A673 (cell line): ENCODE data around the gene PPP2R5D. TPM values are rescaled to one million over a fixed set of nuclear protein-coding genes. Genes with fewer than 3 reads are reported as not detected.

Experiments used
- BruUV-seq: library from RNA; stranded (reverse); fragments of 400-500 nt; replicated peaks from 2 replicates; lab custom pipeline; 2021; lab: Mats Ljungman, UMichigan
- CTCF ChIA-PET: fragments of 300-600 bp; sonication (Branson Sonifier 250); formaldehyde crosslinking; loops from one replicate; lab custom pipeline; 2022; ENCODE audit warnings: antibody characterized with exemption; lab: Charles Lee
- POLR2A ChIA-PET: fragments of 300-600 bp; sonication (Branson Sonifier 250); formaldehyde crosslinking; loops from one replicate; lab custom pipeline; 2022; ENCODE audit warnings: antibody characterized with exemption; ENCODE audit not compliant: low non-redundant PET; lab: Charles Lee
- DNase-seq: peaks from one replicate; pipeline ENCODE4 v3.0.0-alpha.2; 2015; ENCODE audit warnings: low spot score
- H3K27ac ChIP-seq: fragments of 200-600 bp; sonication (generic); 2 replicates; pipeline ENCODE4 v1.5.1; 2016; ENCODE audit warnings: mixed run types, low read depth, mild to moderate bottlenecking, mixed read lengths, antibody characterized with exemption, low read length; ENCODE audit not compliant: poor library complexity, severe bottlenecking
- H3K27me3 ChIP-seq: fragments of 200-600 bp; sonication (generic); replicated peaks from 2 replicates; pipeline ENCODE4 v1.6.1; 2017; ENCODE audit warnings: mixed run types, low read depth, mild to moderate bottlenecking, mixed read lengths, antibody characterized with exemption, low read length; ENCODE audit not compliant: insufficient read depth, poor library complexity
- H3K36me3 ChIP-seq: fragments of 200-600 bp; sonication (generic); 2 replicates; pipeline ENCODE4 v1.6.1; 2016; ENCODE audit warnings: mixed run types, mild to moderate bottlenecking, mixed read lengths, antibody characterized with exemption, low read length; ENCODE audit not compliant: insufficient read depth, poor library complexity, severe bottlenecking
- H3K4me1 ChIP-seq: fragments of 200-600 bp; sonication (generic); 2 replicates; pipeline ENCODE4 v1.6.1; 2017; ENCODE audit warnings: mixed run types, mild to moderate bottlenecking, mixed read lengths, antibody characterized with exemption, low read length; ENCODE audit not compliant: insufficient read depth, poor library complexity, severe bottlenecking
- H3K4me3 ChIP-seq: fragments of 200-600 bp; sonication (generic); 2 replicates; pipeline ENCODE4 v1.5.1; 2016; ENCODE audit warnings: low read depth, mixed run types, mild to moderate bottlenecking, mixed read lengths, low read length; ENCODE audit not compliant: poor library complexity, severe bottlenecking
- H3K9me3 ChIP-seq: fragments of 200-600 bp; sonication (generic); 2 replicates; pipeline ENCODE4 v1.6.1; 2016; ENCODE audit warnings: mixed run types, low read depth, mild to moderate bottlenecking, mixed read lengths, antibody characterized with exemption, low read length; ENCODE audit not compliant: poor library complexity, severe bottlenecking
- EZH2 ChIP-seq: fragments of 200-600 bp; sonication (generic); IDR thresholded peaks from 2 replicates; pipeline ENCODE4 v1.6.1; 2017; ENCODE audit warnings: borderline replicate concordance, low read depth, mild to moderate bottlenecking, mixed read lengths, antibody characterized with exemption, low read length; ENCODE audit not compliant: poor library complexity, severe bottlenecking
- intact Hi-C: fragments of 100-400 bp; cut with micrococcal nuclease; formaldehyde crosslinking; loops from one replicate; pipeline ENCODE4 v1.10.0; 2022; ENCODE audit not compliant: unreplicated experiment
- total RNA-seq: library from RNA; stranded (reverse); gene quantifications from 2 replicates; pipeline ENCODE4 v1.2.3, GENCODE V29; 2021
- TF ChIP-seq, protein P1 (sequence below): fragments of 300-800, 200-600 bp; sonication (generic); conservative IDR thresholded peaks from 2 replicates; pipeline ENCODE4 v1.5.1; 2017; ENCODE audit warnings: low read depth, mild to moderate bottlenecking, antibody characterized with exemption, low read length, moderate library complexity, mixed read lengths

Gene PPP2R5D
- total RNA-seq, 1 experiment from 2014 or later: 73.6 TPM

DNA sequence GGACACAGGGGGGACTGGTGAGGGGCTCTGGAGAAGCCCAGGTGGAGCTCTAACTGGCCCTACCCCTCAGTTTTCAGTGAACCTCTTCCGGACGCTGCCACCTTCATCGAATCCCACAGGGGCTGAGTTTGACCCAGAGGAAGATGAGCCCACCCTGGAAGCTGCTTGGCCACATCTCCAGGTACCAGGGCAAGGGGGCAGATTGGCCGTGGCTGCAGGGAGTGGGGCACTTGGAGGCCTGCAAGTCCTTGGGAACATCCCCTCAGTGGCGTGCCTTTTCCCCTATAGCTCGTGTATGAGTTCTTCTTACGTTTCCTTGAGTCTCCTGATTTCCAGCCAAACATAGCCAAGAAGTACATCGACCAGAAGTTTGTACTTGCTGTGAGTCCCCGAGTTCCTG, 22.8 kb downstream of the PPP2R5D start:
- no peak overlapping the region for H3K27ac ChIP-seq
- no peak for DNase-seq
- no peak overlapping the region for H3K4me3 ChIP-seq
- no peaks in the 10 kb centered on the region for H3K9me3 ChIP-seq
- H3K36me3 ChIP-seq: peaks cover 52% of the 10 kb centered on the region
- intact Hi-C loops: no loop called here
- H3K27me3 ChIP-seq: no peaks in the 10 kb centered on the region
- no TSS peak for BruUV-seq
- TF ChIP-seq, protein P1, sequence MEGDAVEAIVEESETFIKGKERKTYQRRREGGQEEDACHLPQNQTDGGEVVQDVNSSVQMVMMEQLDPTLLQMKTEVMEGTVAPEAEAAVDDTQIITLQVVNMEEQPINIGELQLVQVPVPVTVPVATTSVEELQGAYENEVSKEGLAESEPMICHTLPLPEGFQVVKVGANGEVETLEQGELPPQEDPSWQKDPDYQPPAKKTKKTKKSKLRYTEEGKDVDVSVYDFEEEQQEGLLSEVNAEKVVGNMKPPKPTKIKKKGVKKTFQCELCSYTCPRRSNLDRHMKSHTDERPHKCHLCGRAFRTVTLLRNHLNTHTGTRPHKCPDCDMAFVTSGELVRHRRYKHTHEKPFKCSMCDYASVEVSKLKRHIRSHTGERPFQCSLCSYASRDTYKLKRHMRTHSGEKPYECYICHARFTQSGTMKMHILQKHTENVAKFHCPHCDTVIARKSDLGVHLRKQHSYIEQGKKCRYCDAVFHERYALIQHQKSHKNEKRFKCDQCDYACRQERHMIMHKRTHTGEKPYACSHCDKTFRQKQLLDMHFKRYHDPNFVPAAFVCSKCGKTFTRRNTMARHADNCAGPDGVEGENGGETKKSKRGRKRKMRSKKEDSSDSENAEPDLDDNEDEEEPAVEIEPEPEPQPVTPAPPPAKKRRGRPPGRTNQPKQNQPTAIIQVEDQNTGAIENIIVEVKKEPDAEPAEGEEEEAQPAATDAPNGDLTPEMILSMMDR: no peak
- no peak for TF ChIP-seq EZH2
- no peaks in the 10 kb centered on the region for H3K4me1 ChIP-seq
- CTCF ChIA-PET: interaction anchor here (0.5 kb wide), 1 partner anchor 149 kb away, joined by 5 read pairs; no protein-coding TSS in a partner anchor
- POLR2A ChIA-PET: interaction anchor here (0.7 kb wide), 1 partner anchor 118 kb away, joined by 3 read pairs; no protein-coding TSS in a partner anchor

DNA sequence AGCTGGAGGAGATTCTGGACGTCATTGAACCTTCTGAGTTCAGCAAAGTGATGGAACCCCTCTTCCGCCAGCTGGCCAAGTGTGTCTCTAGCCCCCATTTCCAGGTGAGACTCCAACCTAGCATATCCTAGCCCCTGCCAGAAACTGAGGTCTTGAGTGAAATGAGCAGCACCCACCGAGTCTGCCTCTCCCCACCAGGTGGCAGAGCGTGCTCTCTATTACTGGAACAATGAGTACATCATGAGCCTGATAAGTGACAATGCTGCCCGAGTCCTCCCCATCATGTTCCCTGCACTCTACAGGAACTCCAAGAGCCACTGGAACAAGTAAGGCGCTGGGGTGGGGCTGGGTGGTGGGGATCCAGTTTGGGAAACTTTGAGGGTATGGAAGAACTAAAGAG, 24.8 kb downstream of the PPP2R5D start:
- peak; percentile 66 for DNase-seq
- POLR2A ChIA-PET: no interaction called here
- BruUV-seq: no TSS peak

DNA sequence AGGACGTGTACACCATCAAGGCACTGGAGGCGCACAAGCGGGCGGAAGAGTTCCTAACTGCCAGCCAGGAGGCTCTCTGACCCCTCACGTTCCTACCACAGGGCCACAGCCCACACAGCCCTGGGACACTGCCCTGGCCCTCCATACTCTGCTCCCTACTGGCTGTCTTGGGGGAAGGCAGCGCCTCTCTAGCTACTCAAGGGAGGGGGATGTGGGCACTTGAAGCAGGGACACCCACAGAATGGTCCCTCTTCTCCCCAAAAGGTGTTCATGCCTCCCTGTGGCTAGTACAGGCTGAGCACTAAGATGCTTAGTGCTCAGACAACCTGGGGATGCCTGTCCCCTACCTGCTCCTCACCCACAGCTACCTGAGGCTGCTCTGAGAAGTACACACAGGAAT, 26.8 kb downstream of the PPP2R5D start:
- peaks cover 7% of the 10 kb centered on the region for H3K4me1 ChIP-seq
- no peaks in the 10 kb centered on the region for H3K27me3 ChIP-seq
- ChIA-PET CTCF (interaction anchor here (0.6 kb wide), 1 partner anchor 28 kb away, joined by 3 read pairs; no protein-coding TSS in a partner anchor), POLR2A (no interaction called here)
- no peak for DNase-seq
- no TSS peak for BruUV-seq
- intact Hi-C loops: loop anchor here (5.0 kb wide), 1 partner anchor 109 kb away; no protein-coding TSS in a partner anchor
- peaks cover 58% of the 10 kb centered on the region for H3K36me3 ChIP-seq
- no peak overlapping the region for H3K4me3 ChIP-seq
- H3K27ac ChIP-seq: no peak overlapping the region
- TF ChIP-seq, protein P1: no peak
- TF ChIP-seq EZH2: no peak
- H3K9me3 ChIP-seq: no peaks in the 10 kb centered on the region

More for the DNA sequence above, 24.8 kb downstream of the PPP2R5D start:
- H3K27me3 ChIP-seq: no peaks in the 10 kb centered on the region
- CTCF ChIA-PET: no interaction called here
- no peak overlapping the region for H3K27ac ChIP-seq
- peaks cover 7% of the 10 kb centered on the region for H3K4me1 ChIP-seq
- intact Hi-C loops: loop anchor here (1.0 kb wide), 1 partner anchor 134 kb away; no protein-coding TSS in a partner anchor
- peaks cover 58% of the 10 kb centered on the region for H3K36me3 ChIP-seq
- no peak overlapping the region for H3K4me3 ChIP-seq
- H3K9me3 ChIP-seq: no peaks in the 10 kb centered on the region
- TF ChIP-seq EZH2: no peak
- TF ChIP-seq, protein P1: peak; percentile 61
